ENCODE results near the gene SPRED2.

SPRED2 gene, protein sequence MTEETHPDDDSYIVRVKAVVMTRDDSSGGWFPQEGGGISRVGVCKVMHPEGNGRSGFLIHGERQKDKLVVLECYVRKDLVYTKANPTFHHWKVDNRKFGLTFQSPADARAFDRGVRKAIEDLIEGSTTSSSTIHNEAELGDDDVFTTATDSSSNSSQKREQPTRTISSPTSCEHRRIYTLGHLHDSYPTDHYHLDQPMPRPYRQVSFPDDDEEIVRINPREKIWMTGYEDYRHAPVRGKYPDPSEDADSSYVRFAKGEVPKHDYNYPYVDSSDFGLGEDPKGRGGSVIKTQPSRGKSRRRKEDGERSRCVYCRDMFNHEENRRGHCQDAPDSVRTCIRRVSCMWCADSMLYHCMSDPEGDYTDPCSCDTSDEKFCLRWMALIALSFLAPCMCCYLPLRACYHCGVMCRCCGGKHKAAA

DNA sequence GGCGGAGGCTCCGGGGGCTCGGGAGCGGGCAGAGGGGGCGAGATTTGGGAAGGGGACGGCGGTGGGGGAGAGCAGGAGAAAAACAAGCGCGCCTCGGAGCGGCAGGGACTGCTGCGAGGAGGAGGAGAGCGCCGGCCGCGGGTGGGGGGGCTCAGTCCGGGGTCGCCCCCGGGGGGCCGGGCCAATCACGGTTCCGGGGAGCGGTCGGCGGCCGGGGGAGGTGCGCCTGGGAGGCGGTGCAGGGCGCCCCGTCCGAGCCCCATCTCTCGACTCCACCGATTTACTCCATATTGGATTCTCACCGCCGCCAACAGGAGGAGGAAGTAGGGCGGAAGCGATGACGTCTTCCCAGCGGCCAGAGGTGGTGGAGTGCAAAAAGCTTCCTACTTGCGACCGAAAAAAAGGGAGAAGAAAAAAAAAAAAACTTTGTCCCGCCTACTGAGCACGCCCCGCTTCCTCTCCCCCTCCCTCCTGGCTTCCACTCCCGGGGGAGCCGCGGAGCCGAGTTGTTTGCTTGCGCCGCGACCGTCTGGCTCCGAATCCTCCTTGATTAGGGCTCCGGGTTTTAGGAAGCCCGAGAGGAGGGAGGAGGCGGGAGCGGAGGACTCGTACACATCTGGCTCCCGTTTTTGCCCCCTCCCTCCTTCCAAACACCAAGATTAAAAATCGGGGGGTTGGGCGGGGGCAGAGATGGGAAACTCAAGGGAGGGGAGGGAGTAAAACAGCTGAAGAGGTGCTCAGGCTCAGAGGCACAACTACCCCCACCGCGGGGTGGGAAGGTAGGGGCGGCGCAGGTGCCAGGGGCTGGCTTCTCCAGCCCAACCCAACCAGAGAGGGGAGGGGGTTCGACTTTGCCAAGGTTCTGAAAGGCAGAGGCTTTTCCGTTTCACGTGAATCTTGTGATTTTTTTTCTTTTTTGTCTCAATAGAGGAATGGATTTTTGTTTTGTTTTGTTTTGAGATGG, at the start of gene SPRED2:
SPRED2 (minus strand) TSS at position 373 of the 964 bp plus-strand sequence. CDS start 612 bp downstream, outside the sequence.
- Histone ChIP-seq H3K4me3 (peak within 1 kb of the TSS; percentile 84 to 96 (median 92)), H4K20me1 (peaks cover 35 to 42% (median 40%) of the 10 kb centered on the region in 11 experiments), H3K36me3 (peaks cover 0 to 6% (median 0%) of the 10 kb centered on the region in 11 experiments; a peak in 3 of 22 replicates), H3K9ac (peak within 1 kb of the TSS; percentile 78 to 94 (median 90)), H3K27ac (peak within 1 kb of the TSS; percentile 73 to 91 (median 86)), H3K4me1 (peaks cover 32 to 53% (median 46%) of the 10 kb centered on the region in 10 experiments), H3K9me3 (replicated peaks in 1 of 11) (no peaks in the 10 kb centered on the region), H3K27me3 (no peaks in the 10 kb centered on the region; a peak in 1 of 22 replicates), H3K4me2 (peak within 1 kb of the TSS; percentile 90 to 98 (median 98))
- no peak for TF ChIP-seq Cebpa-rat (IDR thresholded peaks at IDR 0.05)

DNA sequence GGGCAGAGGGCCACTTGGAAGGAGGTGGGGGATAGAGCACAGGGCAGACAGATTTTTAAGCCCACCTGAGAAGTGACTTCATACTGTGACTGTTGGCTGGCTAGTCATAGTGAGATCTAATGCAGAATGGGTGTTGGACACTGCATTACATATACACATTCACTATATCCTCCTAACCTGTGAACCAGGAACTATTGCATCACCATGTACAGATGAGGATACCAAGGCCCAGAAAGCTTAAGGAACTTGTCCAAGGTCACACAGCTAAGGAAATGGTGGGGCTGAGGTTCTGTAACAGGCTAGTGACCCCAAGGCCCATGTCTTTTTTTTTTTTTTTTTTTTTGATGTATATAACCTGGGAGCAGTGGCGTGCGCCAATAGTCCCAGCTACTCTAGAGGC, 49.6 kb upstream of the SPRED2 start:
- Histone ChIP-seq H3K4me2 (peak overlapping the region in 2 of 11 experiments; percentile 1 to 26; a peak in 4 of 22 replicates), H3K27ac (no peak overlapping the region), H3K27me3 (no peaks in the 10 kb centered on the region), H4K20me1 (no peaks in the 10 kb centered on the region), H3K9me3 (replicated peaks in 1 of 11) (peaks cover 8 to 29% (median 24%) of the 10 kb centered on the region in 11 experiments), H3K4me3 (no peak overlapping the region), H3K36me3 (peaks cover 0 to 3% (median 0%) of the 10 kb centered on the region in 11 experiments; a peak in 1 of 22 replicates), H3K4me1 (peaks cover 16 to 42% (median 20%) of the 10 kb centered on the region in 10 experiments), H3K9ac (no peak overlapping the region)
- peak in 2 of 11 experiments; percentile 45 to 64; a peak in 2 of 22 replicates for TF ChIP-seq Cebpa-rat (IDR thresholded peaks at IDR 0.05)

DNA sequence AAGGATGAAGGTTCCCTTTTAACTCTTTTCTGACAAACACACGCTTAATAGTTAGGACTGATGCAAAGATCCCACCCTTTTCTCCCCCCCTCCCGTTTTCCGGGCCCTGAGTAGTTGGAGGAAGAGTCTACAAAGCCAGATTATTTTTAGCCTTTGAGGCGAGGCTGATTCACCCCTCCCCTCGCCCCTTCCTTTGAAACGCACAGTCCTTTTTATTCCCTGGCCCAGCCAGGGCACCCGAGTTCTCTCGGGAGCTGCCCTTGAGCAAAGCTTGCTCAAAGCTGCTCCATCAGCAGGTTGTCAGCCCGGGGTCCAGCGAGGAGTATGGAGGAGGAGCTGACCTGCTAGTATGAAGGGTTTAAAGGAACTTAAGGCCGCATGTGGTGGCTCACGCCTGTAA, 47.1 kb upstream of the SPRED2 start:
- H3K36me3 ChIP-seq = peaks cover 0 to 13% (median 0%) of the 10 kb centered on the region in 11 experiments; a peak in 2 of 22 replicates
- H3K9ac ChIP-seq = peak overlapping the region in 3 of 11 experiments; percentile 16 to 27 (median 22); a peak in 5 of 22 replicates
- H3K9me3 ChIP-seq (replicated peaks in 1 of 11) = peaks cover 19 to 35% (median 33%) of the 10 kb centered on the region in 11 experiments
- no peaks in the 10 kb centered on the region for H3K27me3 ChIP-seq
- no peak for TF ChIP-seq Cebpa-rat (IDR thresholded peaks at IDR 0.05)
- H3K4me1 ChIP-seq = peaks cover 16 to 42% (median 20%) of the 10 kb centered on the region in 10 experiments
- no peaks in the 10 kb centered on the region for H4K20me1 ChIP-seq
- H3K27ac ChIP-seq = peak overlapping the region in 5 of 11 experiments; percentile 11 to 35 (median 31); a peak in 6 of 22 replicates
- peak overlapping the region; percentile 69 to 88 (median 79) for H3K4me2 ChIP-seq
- peak overlapping the region in 2 of 10 experiments; percentile 4 to 30; a peak in 3 of 20 replicates for H3K4me3 ChIP-seq

DNA sequence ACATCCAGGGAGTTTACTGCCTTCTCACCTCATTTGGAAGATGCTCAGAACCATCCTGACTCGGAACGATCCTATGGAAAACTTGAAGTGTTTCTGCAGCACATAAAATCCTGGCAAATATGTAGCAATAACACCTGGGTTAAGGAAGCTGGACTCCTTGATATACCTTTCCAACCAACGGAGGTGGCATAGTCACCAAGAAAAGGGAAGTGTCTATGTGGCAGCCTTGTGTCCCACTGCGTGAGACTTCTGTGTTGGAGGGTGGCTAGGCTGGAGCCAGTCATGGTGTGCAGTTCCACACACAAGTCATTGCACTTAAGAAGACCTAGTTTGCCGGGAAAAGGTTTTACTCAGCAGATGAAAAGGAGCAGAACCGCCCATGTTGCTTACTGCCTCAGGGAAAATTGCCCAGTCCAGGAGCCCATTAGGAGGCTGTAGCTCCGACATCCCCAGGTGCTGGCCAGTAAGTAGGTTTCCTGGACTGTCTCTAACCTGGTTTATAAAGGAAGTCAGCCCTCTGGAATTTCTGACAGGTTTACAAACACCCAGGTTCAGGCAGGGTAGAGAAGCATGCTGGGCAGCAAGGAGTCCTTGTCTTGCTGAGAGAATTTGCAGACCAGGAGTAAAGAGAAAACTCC, 46.2 kb upstream of the SPRED2 start:
- Histone ChIP-seq H3K27me3 (no peaks in the 10 kb centered on the region), H4K20me1 (no peaks in the 10 kb centered on the region)

DNA sequence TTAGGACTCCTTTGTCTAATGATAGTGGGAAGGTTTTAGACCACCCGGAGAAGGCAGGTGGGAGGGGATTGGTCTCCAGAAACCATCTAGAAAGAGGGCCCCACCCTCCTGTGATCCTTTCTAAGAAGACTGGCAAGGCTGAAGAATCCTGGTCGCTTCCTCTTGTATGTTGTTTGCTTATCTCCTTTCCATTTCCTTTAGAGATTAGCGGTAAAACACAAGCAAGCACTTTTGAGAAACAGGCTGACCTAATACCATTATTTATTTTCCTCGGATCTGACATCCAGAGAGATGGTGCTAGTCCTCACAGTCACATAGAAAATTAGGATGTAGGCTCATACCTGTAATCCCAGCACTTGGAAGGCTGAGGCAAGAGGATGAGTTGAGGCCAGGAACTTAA, 45.2 kb upstream of the SPRED2 start:
- Histone ChIP-seq H3K9ac (no peak overlapping the region), H3K27ac (no peak overlapping the region)
- no peak for TF ChIP-seq Cebpa-rat (IDR thresholded peaks at IDR 0.05)

More for the DNA sequence above, 46.2 kb upstream of the SPRED2 start:
- no peak overlapping the region for H3K27ac ChIP-seq
- 0 out of 22 replicates have a peak overlapping the region, but pooled peaks of 1 of the 11 experiments have one; percentile 27 for H3K9ac ChIP-seq
- H3K4me2 ChIP-seq = peak overlapping the region; percentile 69 to 88 (median 79)
- H3K9me3 ChIP-seq (replicated peaks in 1 of 11) = peaks cover 26 to 44% (median 42%) of the 10 kb centered on the region in 11 experiments
- H3K4me1 ChIP-seq = peaks cover 16 to 42% (median 20%) of the 10 kb centered on the region in 10 experiments
- no peak for TF ChIP-seq Cebpa-rat (IDR thresholded peaks at IDR 0.05)
- no peak overlapping the region for H3K4me3 ChIP-seq
- H3K36me3 ChIP-seq = peaks cover 0 to 13% (median 0%) of the 10 kb centered on the region in 11 experiments; a peak in 2 of 22 replicates

DNA sequence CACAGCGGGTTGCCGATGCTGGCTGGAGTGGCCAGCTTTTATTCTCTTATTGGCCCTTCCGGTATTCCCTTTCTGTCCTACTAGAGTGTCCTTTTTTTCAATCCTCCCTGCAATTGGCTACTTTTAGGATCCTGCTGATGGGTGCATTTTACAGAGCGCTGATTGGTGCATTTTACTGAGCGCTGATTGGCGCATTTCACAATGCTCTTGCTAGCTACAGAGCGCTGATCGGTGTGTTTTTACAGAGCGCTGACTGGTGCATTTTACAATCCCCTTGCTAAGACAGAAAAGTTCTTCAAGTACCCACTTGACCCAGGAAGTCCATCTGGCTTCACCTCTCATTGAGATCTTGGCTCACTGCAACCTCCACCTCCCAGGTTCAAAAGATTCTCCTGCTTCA, 44.4 kb upstream of the SPRED2 start:
- H4K20me1 ChIP-seq = no peaks in the 10 kb centered on the region
- H3K36me3 ChIP-seq = peaks cover 0 to 13% (median 0%) of the 10 kb centered on the region in 11 experiments; a peak in 2 of 22 replicates
- no peak overlapping the region for H3K9ac ChIP-seq
- H3K4me1 ChIP-seq = peaks cover 16 to 40% (median 20%) of the 10 kb centered on the region in 10 experiments
- peaks cover 26 to 59% (median 43%) of the 10 kb centered on the region in 11 experiments for H3K9me3 ChIP-seq (replicated peaks in 1 of 11)
- no peak overlapping the region for H3K4me3 ChIP-seq
- no peak overlapping the region for H3K4me2 ChIP-seq
- no peaks in the 10 kb centered on the region for H3K27me3 ChIP-seq
- H3K27ac ChIP-seq = no peak overlapping the region
- TF ChIP-seq Cebpa-rat (IDR thresholded peaks at IDR 0.05) = no peak

More for the DNA sequence above, 45.2 kb upstream of the SPRED2 start:
- Histone ChIP-seq H3K36me3 (peaks cover 0 to 13% (median 0%) of the 10 kb centered on the region in 11 experiments; a peak in 2 of 22 replicates), H3K4me2 (peak overlapping the region in 1 of 11 experiments; percentile 29; a peak in 1 of 22 replicates), H3K27me3 (no peaks in the 10 kb centered on the region), H3K4me3 (no peak overlapping the region), H3K9me3 (replicated peaks in 1 of 11) (peaks cover 26 to 54% (median 43%) of the 10 kb centered on the region in 11 experiments), H3K4me1 (peaks cover 16 to 42% (median 20%) of the 10 kb centered on the region in 10 experiments), H4K20me1 (no peaks in the 10 kb centered on the region)

DNA sequence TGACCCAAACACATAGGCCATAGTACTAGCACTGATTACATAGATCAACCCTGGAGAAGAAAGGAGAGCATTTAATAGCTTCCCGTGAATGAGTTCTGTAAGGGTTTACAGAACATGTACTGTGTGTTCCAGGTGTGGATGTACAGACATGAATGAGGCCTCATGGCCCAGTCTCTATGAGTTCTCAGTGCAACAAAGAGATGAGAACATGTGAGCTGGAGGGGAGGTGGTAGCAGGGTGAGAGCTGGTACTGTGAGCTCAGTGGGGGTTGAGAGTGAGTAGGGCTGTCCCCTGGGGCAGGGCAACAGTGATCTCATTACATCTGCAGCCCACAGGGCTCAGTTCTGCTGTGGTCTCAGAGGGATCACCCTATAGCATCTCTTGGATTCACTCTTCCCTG, 42.6 kb upstream of the SPRED2 start:
- Histone ChIP-seq H3K9me3 (replicated peaks in 1 of 11) (peaks cover 26 to 61% (median 46%) of the 10 kb centered on the region in 11 experiments), H3K27ac (no peak overlapping the region), H3K36me3 (peaks cover 0 to 13% (median 0%) of the 10 kb centered on the region in 11 experiments; a peak in 2 of 22 replicates), H3K4me3 (no peak overlapping the region), H3K9ac (no peak overlapping the region), H3K27me3 (no peaks in the 10 kb centered on the region), H3K4me1 (peaks cover 14 to 24% (median 16%) of the 10 kb centered on the region in 10 experiments), H3K4me2 (no peak overlapping the region), H4K20me1 (no peaks in the 10 kb centered on the region)
- TF ChIP-seq Cebpa-rat (IDR thresholded peaks at IDR 0.05) = no peak

DNA sequence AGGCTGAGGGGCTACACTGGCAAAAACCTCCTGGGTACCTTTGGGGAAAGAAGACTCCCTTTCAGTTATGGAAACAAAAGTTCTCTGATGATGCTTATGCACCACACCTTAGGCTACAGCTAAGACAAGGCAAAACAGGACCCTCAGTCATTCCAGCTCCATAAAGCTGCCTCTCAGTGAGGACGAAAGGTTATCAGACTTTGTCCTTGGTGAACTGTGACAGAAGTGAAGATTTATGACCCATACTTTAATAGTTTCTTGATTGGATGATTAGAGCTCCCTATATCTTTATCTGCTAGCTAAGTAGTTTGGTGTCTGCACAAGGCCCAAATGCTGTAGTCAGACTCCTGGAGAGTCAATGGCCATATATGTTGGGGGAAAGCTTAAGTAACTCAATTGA, 40.6 kb upstream of the SPRED2 start:
- no peaks in the 10 kb centered on the region for H4K20me1 ChIP-seq
- H3K9ac ChIP-seq = no peak overlapping the region
- no peak for TF ChIP-seq Cebpa-rat (IDR thresholded peaks at IDR 0.05)
- H3K27ac ChIP-seq = no peak overlapping the region
- no peaks in the 10 kb centered on the region for H3K27me3 ChIP-seq
- peaks cover 26 to 61% (median 45%) of the 10 kb centered on the region in 11 experiments for H3K9me3 ChIP-seq (replicated peaks in 1 of 11)
- H3K4me2 ChIP-seq = no peak overlapping the region
- H3K36me3 ChIP-seq = peaks cover 0 to 13% (median 0%) of the 10 kb centered on the region in 11 experiments; a peak in 2 of 22 replicates
- H3K4me3 ChIP-seq = no peak overlapping the region
- H3K4me1 ChIP-seq = peaks cover 4 to 14% (median 6%) of the 10 kb centered on the region in 10 experiments

Data from BLaER1 treated with 17β-estradiol and CSF1 and Interleukin-3, amounts not matched to agents 10 nM and 100 nM (cell line).